NCI-H2227 treated with DMSO at 0.1 percent for 48 hours (cell line): Measurements from ENCODE around the gene ESR2.
"Not testable (repeated sequence)": the region's sequence is repeated elsewhere in the genome, so short reads cannot be mapped to it uniquely, and the experiment has no call there.

Experiments used
- DNase-seq: peaks from one replicate; lab custom pipeline; 2025; lab: John Stamatoyannopoulos, UW

Gene ESR2

DNA sequence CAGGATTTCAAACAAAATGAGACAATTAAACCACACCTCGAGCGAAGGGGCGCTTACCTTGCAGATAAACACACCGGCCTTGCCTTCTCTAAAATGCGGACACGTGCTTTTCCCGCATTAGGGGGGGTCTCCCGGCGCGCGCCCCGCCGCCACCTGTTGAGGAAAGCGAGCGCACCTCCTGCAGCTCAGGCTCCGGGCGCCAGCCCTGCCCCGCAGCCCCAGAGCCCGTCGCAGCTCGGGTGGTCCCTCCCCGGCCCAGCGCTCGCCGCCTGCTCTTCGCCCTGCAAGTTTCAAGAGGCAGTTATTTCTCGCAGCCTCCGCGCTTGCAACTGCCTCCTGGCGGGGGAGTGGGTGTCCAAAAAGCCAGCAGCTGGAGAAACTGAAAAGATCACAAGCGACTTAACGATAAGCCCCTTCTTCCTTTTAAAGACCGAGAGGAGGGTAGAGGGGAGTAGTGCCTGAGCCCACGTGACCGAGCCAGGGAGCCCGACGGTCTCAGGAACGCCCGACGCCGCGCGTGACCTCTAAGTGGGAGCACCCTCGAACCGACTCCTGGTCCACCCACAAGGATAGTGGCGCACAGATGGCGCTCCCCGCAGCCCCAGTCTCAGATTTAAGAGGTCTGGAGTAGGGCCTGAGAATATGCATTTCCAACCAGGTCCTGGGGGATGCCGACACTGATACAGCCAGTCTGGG lies at the start of gene ESR2:
ESR2 (minus strand) TSS at position 396 of the 696 bp plus-strand sequence. CDS start 11,386 bp downstream, outside the sequence.
- DNase-seq: peak; percentile 9

DNA sequence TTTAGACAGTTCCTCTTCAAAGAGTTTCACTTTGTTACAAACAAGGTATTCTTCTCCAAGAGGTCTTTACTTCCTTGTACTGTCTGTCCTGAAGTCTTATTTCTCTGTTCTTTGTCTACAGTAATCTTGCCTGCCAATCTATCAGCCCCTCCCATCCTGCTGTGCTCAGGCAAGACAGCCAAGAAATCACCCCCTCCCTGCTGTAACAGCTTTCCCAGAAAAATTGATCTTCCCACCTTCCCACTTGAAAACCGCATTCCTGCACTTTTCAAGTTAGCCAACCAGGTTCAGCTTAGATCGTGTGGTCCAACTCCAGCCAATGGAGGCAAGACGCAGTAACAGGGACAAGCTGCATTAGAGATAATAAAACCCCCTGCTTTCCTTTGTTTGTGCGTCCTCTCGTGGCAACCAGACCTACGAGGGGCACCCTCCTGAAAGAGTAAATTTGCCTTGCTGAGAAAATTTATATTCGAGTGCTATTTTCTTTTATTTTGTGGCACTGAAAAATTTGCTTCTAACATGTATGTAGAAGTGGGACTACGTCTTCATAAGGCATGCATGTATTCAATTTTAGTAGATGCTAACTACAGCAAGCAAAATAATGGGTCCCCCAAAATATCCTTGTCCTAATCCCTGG lies 46.5 kb upstream of the ESR2 start:
- DNase-seq: no peak

DNA sequence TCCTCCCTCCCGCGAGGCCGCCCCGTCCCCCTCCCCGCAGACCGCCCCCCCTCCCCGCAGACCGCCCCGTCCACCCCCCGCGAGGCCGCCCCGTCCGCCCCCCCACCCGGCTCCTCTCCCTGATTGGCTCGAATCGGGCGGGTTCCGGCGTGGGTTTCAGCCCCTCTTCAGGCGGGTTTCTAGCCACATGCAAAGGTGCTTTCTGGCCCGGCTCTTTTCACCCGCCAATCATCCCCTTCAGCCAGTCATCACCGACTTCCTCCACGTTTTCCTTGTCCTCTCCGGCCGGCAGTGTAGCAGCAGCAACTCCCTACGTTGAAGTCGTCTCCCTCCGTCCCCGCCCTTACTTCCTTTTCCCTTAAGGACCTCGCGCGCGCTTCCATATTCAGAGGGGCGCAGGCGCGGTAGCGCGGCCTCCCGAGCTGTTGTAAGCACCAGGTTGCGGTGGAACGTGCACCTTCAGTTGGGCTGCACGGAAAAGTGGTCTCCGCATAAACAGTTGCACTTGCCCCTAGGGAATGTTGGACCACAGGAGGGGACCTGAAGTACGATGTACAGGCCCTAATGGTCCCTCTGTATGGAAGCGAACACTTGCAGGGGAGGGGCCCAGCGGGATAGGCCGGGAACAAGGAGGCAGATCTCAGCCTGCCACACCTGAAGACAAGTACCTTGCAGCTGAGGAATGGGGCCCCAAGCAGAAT lies 44.6 kb upstream of the ESR2 start:
- peak; percentile 98 for DNase-seq

DNA sequence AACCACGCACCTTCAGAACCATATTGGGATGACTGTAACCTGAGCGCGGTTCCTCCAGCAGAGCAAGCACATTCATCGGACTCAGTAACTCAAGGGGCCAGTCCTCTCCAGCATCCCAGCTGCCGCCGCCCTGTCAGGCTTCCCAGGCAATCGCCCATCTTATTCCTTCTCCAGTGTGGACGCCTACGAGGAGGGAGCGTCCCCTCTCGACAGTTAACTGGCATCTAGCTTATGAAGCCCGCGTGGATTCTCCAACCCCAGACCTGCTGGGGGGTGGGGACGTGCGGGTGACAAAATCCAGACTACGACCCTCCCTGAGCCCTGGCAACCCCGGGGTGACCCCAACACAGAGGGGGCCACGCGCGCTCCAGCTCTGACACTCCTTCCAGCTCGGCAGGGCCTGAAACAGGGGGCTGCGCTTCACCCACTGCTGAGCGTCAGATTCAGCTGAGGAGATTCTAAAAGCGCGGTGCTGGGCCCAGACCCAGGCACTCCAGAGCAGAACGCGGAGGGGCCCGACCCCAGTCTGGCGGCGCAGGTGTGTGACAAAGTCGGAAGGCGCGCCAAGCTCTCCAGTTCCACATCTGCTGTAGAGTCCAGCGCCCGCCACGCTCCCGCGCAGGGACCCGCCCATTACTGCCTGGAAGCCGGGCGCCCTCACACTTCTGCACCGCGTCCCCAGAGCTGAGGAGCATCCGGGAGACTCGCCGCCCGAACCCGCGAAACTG lies 43.9 kb upstream of the ESR2 start:
- DNase-seq: peak; percentile 79

DNA sequence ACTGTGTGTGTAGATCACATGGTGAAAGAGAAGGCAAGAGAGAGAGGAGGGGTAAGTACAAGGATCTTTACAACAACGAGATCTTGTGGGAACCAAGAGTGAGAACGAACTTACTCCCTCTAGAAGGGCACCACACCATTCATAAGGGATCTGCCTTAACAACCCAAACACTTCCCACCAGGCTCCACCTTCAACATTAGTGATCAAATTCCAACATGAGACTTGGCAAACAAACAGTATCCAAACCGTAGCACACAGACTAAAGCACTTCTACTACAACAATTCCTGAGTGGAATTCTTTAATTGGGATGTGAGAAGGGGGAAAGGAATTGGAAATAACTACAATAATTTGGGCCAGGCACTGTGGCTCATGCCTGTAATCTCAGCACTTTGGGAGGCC lies 35.0 kb upstream of the ESR2 start:
- DNase-seq: no peak

DNA sequence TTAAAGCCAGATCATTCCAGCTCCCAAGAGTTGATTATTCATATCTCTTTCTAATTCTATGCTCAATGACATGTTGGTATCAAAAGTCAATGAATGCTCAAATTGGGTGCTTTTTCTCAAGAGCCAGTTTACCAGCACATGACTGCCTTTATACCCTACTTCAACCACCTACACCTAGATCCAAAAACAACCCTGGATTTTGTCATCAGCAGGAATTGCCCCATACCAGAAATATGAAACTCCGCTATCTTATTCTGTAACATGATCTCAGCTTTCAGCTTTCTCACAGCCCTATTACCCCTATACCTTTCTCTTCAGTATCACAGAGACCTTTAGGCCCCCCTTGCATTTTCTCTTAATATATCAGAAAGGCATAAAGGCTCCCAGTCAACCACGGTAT lies 32.3 kb upstream of the ESR2 start:
- DNase-seq: no peak

DNA sequence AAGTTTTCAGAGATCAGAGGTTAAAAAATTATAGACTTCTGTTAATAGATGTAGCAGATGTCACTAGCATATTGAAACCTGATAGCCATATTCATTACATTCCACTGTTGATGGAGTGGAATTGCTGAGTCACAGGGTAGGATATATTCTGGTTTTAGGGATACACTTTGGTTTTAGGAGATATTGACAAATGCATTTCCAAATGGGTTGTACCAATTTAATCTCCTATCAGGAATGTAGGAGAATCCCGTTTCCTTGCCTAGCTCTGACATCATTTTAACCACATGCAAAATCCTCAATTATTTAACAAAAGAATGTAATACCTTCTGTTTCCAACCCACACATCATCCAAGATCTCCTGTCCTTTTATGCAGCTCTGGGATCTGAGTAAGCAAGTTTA lies 30.7 kb upstream of the ESR2 start:
- DNase-seq: no peak

DNA sequence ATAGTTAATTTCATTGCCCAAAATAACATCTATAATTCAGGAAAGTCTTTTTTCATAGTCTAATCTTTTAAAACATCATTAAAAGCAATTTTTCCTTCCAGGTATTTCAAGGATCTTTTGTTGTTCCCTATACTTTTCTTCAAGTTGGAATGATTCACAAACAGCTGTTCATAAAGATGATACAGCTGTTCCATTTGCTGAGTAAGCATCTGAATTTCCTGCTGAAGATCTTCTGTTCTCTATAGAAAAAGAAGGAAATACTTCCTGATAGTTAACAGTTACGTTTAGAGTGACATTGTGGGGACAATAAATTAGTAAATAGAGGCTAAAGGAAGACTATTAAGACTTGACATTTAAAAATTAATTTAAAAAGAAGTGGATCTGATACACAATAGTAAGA lies 30.3 kb upstream of the ESR2 start:
- DNase-seq: no peak

DNA sequence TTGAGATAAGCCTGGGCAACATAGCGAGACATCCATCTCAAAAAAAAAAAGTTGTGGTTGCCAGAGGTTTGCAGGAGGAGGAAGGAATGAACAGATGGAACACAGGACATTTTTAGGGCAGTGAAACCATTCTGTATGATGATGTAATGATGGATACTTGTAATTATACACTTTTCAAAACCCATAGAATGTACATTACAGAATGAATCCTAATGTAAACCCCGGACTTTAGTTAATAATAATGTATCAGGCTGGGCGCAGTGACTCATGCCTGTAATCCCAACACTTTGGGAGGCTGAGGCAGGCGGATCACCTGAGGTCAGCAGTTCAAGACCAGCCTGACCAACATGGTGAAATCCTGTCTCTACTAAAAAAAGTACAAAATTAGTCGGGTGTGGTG lies 26.2 kb upstream of the ESR2 start:
- DNase-seq: not testable (repeated sequence)

DNA sequence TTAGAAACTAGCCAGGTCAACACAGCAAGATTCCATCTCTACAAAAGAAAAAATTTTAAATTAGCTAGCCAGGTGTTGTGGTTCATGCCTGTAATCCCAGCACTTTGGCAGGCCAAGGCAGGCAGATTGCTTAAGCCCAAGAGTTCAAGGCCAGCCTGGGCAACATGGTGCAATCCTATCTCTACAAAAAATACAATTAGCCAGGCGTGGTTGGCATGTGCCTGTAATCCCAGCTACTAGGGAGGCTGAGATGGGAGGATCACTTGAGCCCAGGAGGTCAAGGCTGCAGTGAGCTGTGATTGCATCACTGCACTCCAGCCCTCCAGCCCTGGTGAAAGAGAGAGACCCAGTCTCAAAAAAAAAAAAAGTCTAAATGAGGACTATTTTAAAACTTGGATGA lies 24.5 kb upstream of the ESR2 start:
- DNase-seq: not testable (repeated sequence)

DNA sequence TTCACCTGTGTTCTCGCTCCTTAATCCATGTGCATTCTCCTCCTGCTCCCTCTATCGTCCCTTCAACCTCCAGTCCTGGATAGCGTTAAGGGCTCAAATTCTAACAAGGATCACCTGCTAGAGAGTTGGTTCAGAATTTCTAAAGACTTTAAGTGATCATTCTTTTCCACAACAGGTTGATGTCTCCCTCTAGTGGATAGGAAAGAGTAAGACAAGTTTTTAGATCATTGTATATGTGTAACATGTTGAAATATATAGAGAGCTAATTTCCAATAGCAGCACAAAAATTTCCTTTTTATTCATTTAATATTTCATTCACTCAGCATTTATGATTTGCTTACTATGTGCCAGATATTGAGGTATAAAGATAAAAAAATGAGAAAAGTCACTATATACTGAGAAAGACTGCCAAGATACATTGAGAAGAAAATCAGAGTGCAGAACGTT lies 9.3 kb upstream of the ESR2 start:
- peak; percentile 89 for DNase-seq

DNA sequence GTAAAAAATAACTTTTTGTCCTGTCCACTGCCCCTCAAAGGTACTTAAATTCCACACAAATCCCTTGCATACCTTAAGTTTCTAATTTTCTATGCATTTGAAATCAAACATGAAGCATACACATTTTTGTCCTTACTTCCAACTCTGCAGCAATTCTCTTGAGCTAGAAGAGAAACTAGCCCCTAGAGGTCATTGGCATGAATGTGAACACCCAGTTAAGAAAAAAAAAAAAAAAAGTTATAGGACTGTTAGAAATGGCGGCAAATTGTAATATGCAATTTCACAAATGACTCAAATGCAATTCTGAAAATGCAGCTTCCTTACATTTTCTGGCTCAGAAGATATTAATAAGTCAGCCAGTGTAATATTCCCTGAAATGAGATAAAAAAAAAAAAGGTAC lies 4.6 kb upstream of the ESR2 start:
- DNase-seq: no peak

DNA sequence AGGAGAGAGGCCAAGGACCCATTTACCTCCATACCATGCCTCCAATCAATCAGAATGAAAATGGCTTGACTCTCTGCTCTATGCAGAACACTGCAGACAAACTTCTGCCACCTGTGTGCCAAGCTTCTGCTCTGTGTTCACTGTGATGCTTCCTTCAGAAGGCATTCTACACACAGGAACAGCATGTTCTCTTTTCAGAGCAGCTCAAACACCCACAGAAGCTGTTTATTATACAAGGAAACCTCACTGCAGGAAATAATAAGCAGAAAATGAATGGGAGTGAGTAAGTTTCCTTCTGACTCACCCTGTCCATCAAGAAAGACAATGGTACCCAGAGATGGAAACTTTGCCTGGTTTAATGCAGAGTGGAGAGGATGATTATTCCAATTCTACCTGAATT lies 2.4 kb upstream of the ESR2 start:
- no peak for DNase-seq

DNA sequence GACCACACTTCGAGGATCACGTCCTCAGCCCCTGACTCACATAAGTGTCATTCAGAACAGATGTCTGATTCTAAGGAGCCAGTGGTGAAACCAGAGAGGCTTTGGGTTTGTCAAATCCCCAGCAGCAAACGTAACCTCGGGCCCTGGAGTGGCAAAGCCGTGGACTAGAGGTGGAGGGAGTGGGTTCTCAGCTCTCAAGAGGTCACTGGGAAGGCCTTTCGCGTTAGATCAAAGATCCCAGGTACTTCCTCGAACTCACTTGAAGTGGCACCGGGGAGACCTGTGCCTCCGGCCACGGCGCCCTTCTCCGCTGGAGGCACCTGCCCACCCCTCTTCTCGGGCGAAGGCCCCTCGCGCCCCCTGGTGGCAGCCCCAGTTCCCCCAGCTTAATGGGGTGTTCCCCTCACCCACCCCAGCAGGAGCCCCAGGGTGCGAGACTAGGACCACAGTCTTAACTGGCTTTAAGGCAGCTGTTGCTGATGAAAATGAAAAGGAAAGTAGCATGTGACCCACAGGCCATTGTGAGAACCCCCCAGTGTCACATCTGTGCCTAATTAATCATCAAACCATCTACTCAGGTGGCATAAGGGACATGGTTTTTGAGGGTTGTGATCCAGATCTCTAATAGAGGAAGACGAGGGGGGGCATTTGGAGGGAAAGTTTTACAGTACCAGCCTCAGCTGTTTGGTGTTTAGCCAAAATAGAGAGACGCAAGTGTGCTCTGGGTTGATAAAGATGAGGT lies 672 bp upstream of the ESR2 start:
- no peak for DNase-seq

DNA sequence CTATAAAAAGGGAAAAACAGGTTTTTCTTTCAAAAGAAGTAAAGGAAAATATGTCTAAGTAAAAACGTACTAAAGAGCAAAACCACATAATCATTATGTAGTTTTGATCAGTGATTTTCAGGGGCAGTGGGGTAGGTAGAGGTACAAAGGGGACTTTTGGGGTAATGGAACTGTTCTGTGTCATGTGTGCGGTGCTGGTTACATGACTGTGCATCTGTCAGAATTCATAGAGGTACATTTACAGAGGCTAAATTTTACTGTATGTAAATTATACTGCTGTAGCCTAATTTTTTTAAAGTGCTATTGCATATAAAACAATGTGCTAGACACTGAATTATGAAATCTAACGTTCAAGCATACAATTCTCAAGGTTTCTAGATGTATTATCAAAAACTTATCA lies 2.0 kb downstream of the ESR2 start:
- no peak for DNase-seq

DNA sequence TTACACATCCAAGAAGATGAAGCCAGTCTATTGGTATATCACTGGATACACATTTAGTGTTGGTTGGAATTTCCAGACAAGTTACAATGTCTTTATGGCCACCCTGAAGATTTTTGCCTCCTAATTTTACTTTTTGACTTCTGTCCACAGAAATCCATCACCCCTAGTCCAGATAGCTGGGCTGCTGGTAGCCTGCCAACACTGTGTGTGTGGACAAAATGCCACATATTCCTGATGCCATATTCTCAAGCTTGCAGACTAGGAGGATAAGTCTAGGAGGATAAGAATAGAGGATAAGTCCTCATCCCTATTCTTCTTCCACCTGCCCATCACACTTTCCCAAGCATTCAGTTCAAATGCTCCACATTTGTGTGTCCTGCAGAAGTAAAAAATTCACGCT lies 4.6 kb downstream of the ESR2 start:
- DNase-seq: no peak

DNA sequence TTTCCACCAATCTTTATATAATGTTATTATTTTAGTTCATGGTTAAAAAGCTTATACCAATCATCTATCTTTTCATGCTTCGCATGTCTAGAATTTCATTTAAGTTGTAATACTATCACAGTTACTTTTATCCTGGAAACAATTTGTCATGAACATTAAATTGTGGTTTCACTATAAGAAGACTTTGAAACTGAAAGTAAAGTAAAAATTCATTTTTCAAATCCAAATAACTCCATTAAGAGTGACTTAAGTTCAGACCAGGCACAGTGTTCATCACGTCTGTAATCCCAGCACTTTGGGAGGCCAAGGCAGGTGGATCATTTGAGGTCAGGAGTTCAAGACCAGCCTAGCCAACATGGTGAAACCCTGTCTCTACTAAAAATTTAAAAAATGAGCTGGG lies 12.4 kb downstream of the ESR2 start:
- no peak for DNase-seq

DNA sequence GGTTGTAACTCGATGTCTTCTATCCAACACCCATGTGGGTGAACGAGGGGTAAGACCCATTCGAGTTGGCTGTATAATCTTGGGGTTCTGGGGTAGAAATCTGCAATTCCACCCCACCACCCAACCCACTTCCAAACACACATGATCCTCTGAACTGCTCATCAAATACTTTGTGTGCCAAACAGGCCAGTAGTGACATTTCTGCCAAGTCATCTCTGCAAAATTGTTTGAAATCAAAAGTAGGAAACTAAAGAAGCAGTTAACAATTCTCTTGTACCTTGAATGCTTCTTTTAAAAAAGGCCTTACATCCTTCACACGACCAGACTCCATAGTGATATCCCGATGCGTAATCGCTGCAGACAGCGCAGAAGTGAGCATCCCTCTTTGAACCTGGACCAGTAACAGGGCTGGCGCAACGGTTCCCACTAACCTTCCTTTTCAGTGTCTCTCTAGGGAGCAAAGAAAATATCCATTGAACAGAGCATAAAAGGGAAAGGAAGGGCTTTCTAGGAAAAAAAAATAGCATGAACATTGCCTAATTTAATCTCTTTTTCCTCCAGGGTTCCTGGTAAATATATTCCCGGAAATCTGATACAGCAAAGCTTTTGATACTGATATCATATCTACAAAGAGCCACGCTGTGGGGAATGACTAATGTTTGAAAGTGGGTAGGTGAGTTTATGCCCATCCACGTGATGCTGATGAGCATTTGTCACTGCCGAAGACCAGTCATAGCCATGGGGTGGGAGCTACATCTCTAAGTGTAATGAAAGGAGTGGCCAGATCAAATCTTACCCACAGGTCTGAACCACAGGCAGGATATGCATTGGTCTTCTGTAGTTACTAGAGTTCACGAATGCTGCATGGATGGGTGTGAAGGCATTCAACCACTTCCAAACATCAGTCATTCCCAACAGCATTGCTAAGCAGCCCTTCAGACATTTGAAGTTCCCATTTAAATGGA lies 14.2 kb downstream of the ESR2 start:
- no peak for DNase-seq

DNA sequence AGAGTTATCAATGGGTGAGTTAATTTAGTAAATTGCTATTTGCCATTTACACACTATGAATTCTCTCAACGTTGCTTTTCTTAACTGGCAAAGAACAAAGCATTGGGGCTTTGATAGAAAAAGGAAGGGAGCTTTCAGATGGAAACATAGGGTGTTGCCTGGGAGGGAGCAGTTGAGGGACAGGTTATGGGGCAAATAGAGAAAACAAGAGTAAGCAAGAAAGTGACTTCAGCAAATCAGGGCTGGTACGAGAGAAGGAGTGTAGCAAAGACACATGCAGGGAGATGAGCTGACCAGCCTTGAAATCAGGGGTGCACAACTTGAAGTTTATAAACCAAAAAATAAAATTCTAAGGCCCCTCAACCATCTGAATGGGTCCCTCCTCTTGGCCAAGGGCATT lies 15.7 kb downstream of the ESR2 start:
- DNase-seq: no peak

DNA sequence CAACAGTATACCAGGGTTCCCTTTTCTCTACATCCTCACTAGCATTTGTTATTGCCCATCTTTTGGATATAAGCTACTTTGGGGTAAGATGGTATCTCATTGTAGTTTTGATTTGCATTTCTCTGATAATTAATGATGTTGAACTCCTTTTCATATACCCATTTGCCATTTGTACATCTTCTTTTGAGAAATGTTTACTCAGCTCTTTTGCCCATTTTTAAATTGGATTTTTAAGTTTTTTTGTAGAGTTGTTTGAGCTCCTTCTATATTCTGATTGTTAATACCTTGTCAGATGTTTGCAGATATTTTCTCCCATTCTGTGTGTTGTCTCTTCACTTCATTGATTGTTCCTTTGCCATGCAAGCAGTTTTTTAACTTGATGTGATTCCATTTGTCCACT lies 22.2 kb downstream of the ESR2 start:
- no peak for DNase-seq

DNA sequence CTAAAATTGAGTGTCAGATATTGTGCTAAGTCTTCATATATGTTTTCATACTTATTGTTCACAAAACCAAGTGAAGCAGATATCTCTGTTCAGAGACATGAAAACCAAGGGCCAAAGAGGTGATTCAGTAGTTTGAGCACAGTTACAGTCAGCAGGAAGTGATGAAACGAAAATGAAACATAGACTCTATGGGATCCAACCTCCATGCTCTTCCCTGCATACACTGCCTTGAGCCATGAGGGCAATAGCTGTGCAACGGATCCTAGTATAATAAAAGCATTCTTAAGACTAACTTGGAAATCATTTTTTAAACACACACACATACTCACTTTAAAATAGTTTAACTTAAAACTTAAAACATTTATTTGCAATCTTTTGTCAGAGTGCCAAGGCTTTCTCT lies 27.9 kb downstream of the ESR2 start:
- DNase-seq: no peak
